IMR-90 (cell line): Measurements from ENCODE around the gene TP53AIP1. TPM values are rescaled to one million over a fixed set of nuclear protein-coding genes. Genes with fewer than 3 reads are reported as not detected.

ENCODE experiments used
- ATAC-seq: fragments of 200-7000 bp; cut with Tn5 transposase; 2 replicates; pipeline ENCODE4 v1.9.1; 2020; ENCODE audit warnings: low read depth, mild to moderate bottlenecking, moderate library complexity
- BruUV-seq: library from RNA; stranded (reverse); fragments of 400-500 nt; replicated peaks from 2 replicates; lab custom pipeline; 2021; lab: Mats Ljungman, UMichigan
- CTCF ChIA-PET: fragments of 300-600 bp; formaldehyde crosslinking; extraction: SDS; loops from one replicate; lab custom pipeline; 2021; ENCODE audit warnings: antibody characterized with exemption; lab: Yijun Ruan, JAX
- POLR2A ChIA-PET: fragments of 300-600 bp; sonication (Branson Sonifier 250); formaldehyde crosslinking; loops from one replicate; lab custom pipeline; 2022; ENCODE audit warnings: antibody characterized with exemption; ENCODE audit not compliant: unreplicated experiment; lab: Charles Lee
- DNase-seq: peaks from one replicate; pipeline ENCODE4 v3.0.0; 2013
- H2AFZ ChIP-seq: replicated peaks from 2 replicates; pipeline ENCODE3; 2013; ENCODE audit warnings: low read length, mild to moderate bottlenecking; ENCODE audit not compliant: poor library complexity
- H2AK5ac ChIP-seq: 2 replicates; pipeline ENCODE4 v1.6.1; 2013; ENCODE audit warnings: low read depth, low read length, inconsistent platforms
- H2AK9ac ChIP-seq: replicated peaks from 2 replicates; pipeline ENCODE3; 2013; ENCODE audit warnings: mild to moderate bottlenecking, low read depth, low read length, moderate library complexity; ENCODE audit not compliant: poor library complexity
- H2BK120ac ChIP-seq: 2 replicates; pipeline ENCODE4 v1.6.1; 2013; ENCODE audit warnings: low read depth, low read length, inconsistent platforms
- H2BK15ac ChIP-seq: 3 replicates; pipeline ENCODE4 v1.6.1; 2013; ENCODE audit warnings: low read depth, low read length, inconsistent platforms
- H2BK20ac ChIP-seq: 2 replicates; pipeline ENCODE4 v1.6.1; 2013; ENCODE audit warnings: low read depth, mild to moderate bottlenecking, inconsistent platforms, low read length, moderate library complexity
- H2BK5ac ChIP-seq: 2 replicates; pipeline ENCODE4 v1.6.1; 2013; ENCODE audit warnings: mild to moderate bottlenecking, low read depth, low read length, inconsistent platforms; ENCODE audit not compliant: poor library complexity, severe bottlenecking
- H3K14ac ChIP-seq: replicated peaks from 2 replicates; pipeline ENCODE4 v1.6.1; 2013; ENCODE audit warnings: low read depth, low read length, inconsistent platforms
- H3K18ac ChIP-seq: 2 replicates; pipeline ENCODE4 v1.6.1; 2013; ENCODE audit warnings: low read depth, low read length, control low read depth
- H3K23ac ChIP-seq: 2 replicates; pipeline ENCODE4 v1.6.1; 2013; ENCODE audit warnings: low read depth, low read length, inconsistent platforms
- H3K27ac ChIP-seq: 2 replicates; pipeline ENCODE4 v1.5.1; 2013; ENCODE audit warnings: mild to moderate bottlenecking, control low read depth, low read length; ENCODE audit not compliant: insufficient read depth
- H3K27me3 ChIP-seq: 2 replicates; pipeline ENCODE4 v1.6.1; 2013; ENCODE audit warnings: low read length; ENCODE audit not compliant: control insufficient read depth, insufficient read depth
- H3K36me3 ChIP-seq: 2 replicates; pipeline ENCODE4 v1.6.1; 2013; ENCODE audit warnings: low read length, mixed read lengths; ENCODE audit not compliant: control insufficient read depth, insufficient read depth
- H3K4ac ChIP-seq: 2 replicates; pipeline ENCODE4 v1.6.1; 2013; ENCODE audit warnings: low read depth, low read length, inconsistent platforms
- H3K4me1 ChIP-seq: 2 replicates; pipeline ENCODE4 v1.6.1; 2013; ENCODE audit warnings: low read length, mixed read lengths; ENCODE audit not compliant: control insufficient read depth, insufficient read depth
- H3K4me2 ChIP-seq: 2 replicates; pipeline ENCODE4 v1.6.1; 2013; ENCODE audit warnings: low read depth, mild to moderate bottlenecking, control low read depth, low read length, moderate library complexity
- H3K4me3 ChIP-seq: 2 replicates; pipeline ENCODE4 v1.5.1; 2013; ENCODE audit warnings: low read depth, mild to moderate bottlenecking, control low read depth, low read length, moderate library complexity; ENCODE audit not compliant: insufficient read depth
- H3K56ac ChIP-seq: 2 replicates; pipeline ENCODE4 v1.6.1; 2013; ENCODE audit warnings: low read length, inconsistent platforms; ENCODE audit not compliant: insufficient read depth; ENCODE audit errors: extremely low read depth
- H3K79me1 ChIP-seq, 2 experiments: 2 replicates each; pipeline ENCODE4 v1.6.1; 2013; ENCODE audit warnings: low read length in 2 of 2, inconsistent platforms in 1 of 2, low read depth in 1 of 2
- H3K9ac ChIP-seq: 2 replicates; pipeline ENCODE4 v1.6.1; 2013; ENCODE audit warnings: low read depth, low read length, control low read depth
- H3K9me1 ChIP-seq: 2 replicates; pipeline ENCODE4 v1.6.1; 2013; ENCODE audit warnings: low read length, inconsistent platforms; ENCODE audit not compliant: insufficient read depth
- H3K9me3 ChIP-seq: 2 replicates; pipeline ENCODE4 v1.6.1; 2013; ENCODE audit warnings: low read length; ENCODE audit not compliant: control insufficient read depth, insufficient read depth
- H4K20me1 ChIP-seq: 2 replicates; pipeline ENCODE4 v1.6.1; 2013; ENCODE audit warnings: low read length, inconsistent platforms; ENCODE audit not compliant: insufficient read depth
- H4K5ac ChIP-seq: 2 replicates; pipeline ENCODE4 v1.6.1; 2013; ENCODE audit warnings: mild to moderate bottlenecking, low read depth, low read length, control low read depth
- H4K8ac ChIP-seq, 2 experiments: 2 replicates each; pipeline ENCODE4 v1.6.1; 2013; ENCODE audit warnings: low read depth in 2 of 2, low read length in 2 of 2, control low read depth in 1 of 2, inconsistent platforms in 1 of 2
- H4K91ac ChIP-seq: 2 replicates; pipeline ENCODE4 v1.6.1; 2013; ENCODE audit warnings: low read depth, low read length, inconsistent platforms; ENCODE audit not compliant: insufficient read depth
- BHLHE40 ChIP-seq: fragments of 150-350 bp; IDR thresholded peaks from 2 replicates; pipeline ENCODE4 v1.6.1; 2016; ENCODE audit warnings: mild to moderate bottlenecking, low read depth, low read length
- CEBPB ChIP-seq: IDR thresholded peaks from 2 replicates; pipeline ENCODE4 v1.6.1; 2012; ENCODE audit warnings: low read depth, low read length, improper control_type of control experiment
- CHD1 ChIP-seq: IDR thresholded peaks from 2 replicates; pipeline ENCODE4 v1.6.1; 2012; ENCODE audit warnings: low read depth, low read length, improper control_type of control experiment
- MAFK ChIP-seq: IDR thresholded peaks from 2 replicates; pipeline ENCODE4 v1.6.1; 2012; ENCODE audit warnings: low read depth, low read length, improper control_type of control experiment
- MAZ ChIP-seq: IDR thresholded peaks from 2 replicates; pipeline ENCODE4 v1.6.1; 2012; ENCODE audit warnings: low read depth, mild to moderate bottlenecking, low read length, improper control_type of control experiment, moderate library complexity, borderline replicate concordance
- NFE2L2 ChIP-seq: fragments of 150-350 bp; IDR thresholded peaks from 2 replicates; pipeline ENCODE4 v1.6.1; 2016; ENCODE audit warnings: low read depth, mild to moderate bottlenecking, low read length
- POLR2A ChIP-seq: IDR thresholded peaks from 2 replicates; pipeline ENCODE4 v1.6.1; 2012; ENCODE audit warnings: mild to moderate bottlenecking, low read depth, low read length
- RAD21 ChIP-seq: IDR thresholded peaks from 2 replicates; pipeline ENCODE4 v1.6.1; 2012; ENCODE audit warnings: low read length, improper control_type of control experiment
- RCOR1 ChIP-seq: IDR thresholded peaks from 2 replicates; pipeline ENCODE4 v1.6.1; 2012; ENCODE audit warnings: mild to moderate bottlenecking, low read length, improper control_type of control experiment; ENCODE audit not compliant: insufficient replicate concordance
- RFX5 ChIP-seq: IDR thresholded peaks from 2 replicates; pipeline ENCODE4 v1.8.0; 2012; ENCODE audit warnings: low read depth, mild to moderate bottlenecking, low read length, moderate library complexity
- SMC3 ChIP-seq: fragments of 150-350 bp; IDR thresholded peaks from 2 replicates; pipeline ENCODE4 v1.6.1; 2016; ENCODE audit warnings: low read depth, mild to moderate bottlenecking, antibody characterized with exemption, low read length, moderate library complexity
- WGBS, 2 experiments: methylation state at CpG; one replicate each; pipeline versions ENCODE4 v1.1.5 to v1.1.7; 2013; ENCODE audit warnings: missing lambda C conversion rate in 2 of 2; ENCODE audit not compliant: insufficient read length in 1 of 2; ENCODE audit errors: extremely low coverage in 2 of 2; 5-methylcytosine and 5-hydroxymethylcytosine counted together
- dilution Hi-C: fragments of 300-500 bp; cut with HindIII; formaldehyde crosslinking; loops from one replicate; pipeline ENCODE4 v1.14.3; 2018; ENCODE audit warnings: low sequenced_read_pairs; ENCODE audit not compliant: unreplicated experiment
- in situ Hi-C: fragments of 300-500 bp; cut with MboI; formaldehyde crosslinking; loops from 3 replicates; pipeline ENCODE4 v1.14.3; 2019; ENCODE audit warnings: low sequenced_read_pairs, inconsistent platforms, mixed read lengths
- intact Hi-C: fragments of 100-400 bp; cut with micrococcal nuclease; formaldehyde crosslinking; loops from 2 replicates; pipeline ENCODE4 v1.10.0; 2022
- polyA plus RNA-seq, 3 experiments: library from polyadenylated mRNA; depleted of rRNA; stranded (reverse); fragments of >200 nt; gene quantifications; 2 replicates each; pipeline ENCODE4 v1.2.3, GENCODE V29; 2012; ENCODE audit warnings: low replicate concordance in 1 of 3
- total RNA-seq: library from RNA; depleted of rRNA; stranded (reverse); fragments of >200 nt; gene quantifications from 2 replicates; pipeline ENCODE4 v1.2.3, GENCODE V29; 2012
- TF ChIP-seq, protein P1 (sequence below): conservative IDR thresholded peaks from 2 replicates; pipeline ENCODE4 v1.5.1; 2012; ENCODE audit warnings: mild to moderate bottlenecking, low read depth, low read length, improper control_type of control experiment
- TF ChIP-seq, protein P2 (sequence below): fragments of 150-350 bp; IDR thresholded peaks from 2 replicates; pipeline ENCODE4 v1.6.1; 2016; ENCODE audit warnings: low read depth, mild to moderate bottlenecking, low read length, moderate library complexity, borderline replicate concordance
- TF ChIP-seq, protein P3 (sequence below): fragments of 150-350 bp; IDR thresholded peaks from 2 replicates; pipeline ENCODE4 v1.6.1; 2017; ENCODE audit warnings: mild to moderate bottlenecking, antibody characterized with exemption, low read length, low read depth

The TP53AIP1 gene
- total and polyA plus RNA-seq, 2 of the 4 experiments (the other 2 are of a cell fraction): not detected

DNA sequence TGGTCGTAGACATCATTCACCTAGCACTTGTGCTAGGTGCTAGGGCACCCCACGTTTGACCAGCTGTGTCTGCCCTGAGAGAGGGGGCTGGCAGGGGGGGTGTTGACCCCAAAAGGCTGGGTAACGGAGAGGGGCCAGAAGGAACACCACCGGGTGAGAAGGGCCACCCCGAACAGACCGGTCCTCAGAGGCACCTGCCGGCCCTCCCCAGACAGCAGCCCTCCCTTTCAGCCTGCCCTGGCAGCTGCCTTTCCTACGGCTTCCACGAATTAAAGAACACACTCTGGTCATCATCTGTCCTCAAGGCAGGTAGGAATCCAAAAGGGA, 52.5 kb downstream of the TP53AIP1 start:
- no peak overlapping the region for H3K9ac ChIP-seq
- intact Hi-C loops: no loop called here

More for the DNA sequence above, 52.5 kb downstream of the TP53AIP1 start:
- Histone ChIP-seq H3K4me2 (peak overlapping the region; percentile 78), H2AFZ (peak overlapping the region; percentile 82), H2BK15ac (no peak overlapping the region), H3K4me3 (peak overlapping the region; percentile 35), H2AK5ac (no peak overlapping the region), H3K27me3 (peaks cover 63% of the 10 kb centered on the region), H4K91ac (no peak overlapping the region), H3K36me3 (no peaks in the 10 kb centered on the region), H4K20me1 (no peaks in the 10 kb centered on the region), H3K14ac (no peak overlapping the region), H4K8ac (no peak overlapping the region), H3K56ac (no peak overlapping the region), H3K79me1 (no peaks in the 10 kb centered on the region), H2BK20ac (no peak overlapping the region), H3K9me3 (no peaks in the 10 kb centered on the region), H3K18ac (no peak overlapping the region), H3K9me1 (no peaks in the 10 kb centered on the region), H4K5ac (no peak overlapping the region), H2BK5ac (no peak overlapping the region), H3K4ac (no peak overlapping the region), H3K23ac (no peak overlapping the region; the same call in 1 of the 2 replicates), H2AK9ac (peak overlapping the region; percentile 29), H2BK120ac (no peak overlapping the region), H3K27ac (no peak overlapping the region), H3K4me1 (0 out of 2 replicates have a peak, but pooled peaks cover 1% of the 10 kb centered on the region)
- in situ Hi-C loops: no loop called here
- WGBS, 2 experiments: 10% methylated on average over 2 of the region's 9 CpGs; no CpG with 5 or more reads in 1 of the 2 experiments
- dilution Hi-C loops: no loop called here
- BruUV-seq: no TSS peak
- ChIA-PET CTCF (interaction anchor here (0.8 to 3.5 kb wide), 2 partner anchors 17 to 66 kb away, joined by 3 to 18 read pairs; no protein-coding TSS in a partner anchor), POLR2A (no interaction called here)
- no peak for DNase-seq
- TF ChIP-seq MAZ: no peak
- TF ChIP-seq NFE2L2: no peak
- TF ChIP-seq MAFK: no peak
- TF ChIP-seq, protein P1, sequence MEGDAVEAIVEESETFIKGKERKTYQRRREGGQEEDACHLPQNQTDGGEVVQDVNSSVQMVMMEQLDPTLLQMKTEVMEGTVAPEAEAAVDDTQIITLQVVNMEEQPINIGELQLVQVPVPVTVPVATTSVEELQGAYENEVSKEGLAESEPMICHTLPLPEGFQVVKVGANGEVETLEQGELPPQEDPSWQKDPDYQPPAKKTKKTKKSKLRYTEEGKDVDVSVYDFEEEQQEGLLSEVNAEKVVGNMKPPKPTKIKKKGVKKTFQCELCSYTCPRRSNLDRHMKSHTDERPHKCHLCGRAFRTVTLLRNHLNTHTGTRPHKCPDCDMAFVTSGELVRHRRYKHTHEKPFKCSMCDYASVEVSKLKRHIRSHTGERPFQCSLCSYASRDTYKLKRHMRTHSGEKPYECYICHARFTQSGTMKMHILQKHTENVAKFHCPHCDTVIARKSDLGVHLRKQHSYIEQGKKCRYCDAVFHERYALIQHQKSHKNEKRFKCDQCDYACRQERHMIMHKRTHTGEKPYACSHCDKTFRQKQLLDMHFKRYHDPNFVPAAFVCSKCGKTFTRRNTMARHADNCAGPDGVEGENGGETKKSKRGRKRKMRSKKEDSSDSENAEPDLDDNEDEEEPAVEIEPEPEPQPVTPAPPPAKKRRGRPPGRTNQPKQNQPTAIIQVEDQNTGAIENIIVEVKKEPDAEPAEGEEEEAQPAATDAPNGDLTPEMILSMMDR: no peak
- no peak for TF ChIP-seq CHD1
- no peak for TF ChIP-seq CEBPB
- no peak for TF ChIP-seq RCOR1
- TF ChIP-seq BHLHE40: no peak
- TF ChIP-seq RAD21: no peak
- TF ChIP-seq SMC3: no peak
- TF ChIP-seq, protein P2, sequence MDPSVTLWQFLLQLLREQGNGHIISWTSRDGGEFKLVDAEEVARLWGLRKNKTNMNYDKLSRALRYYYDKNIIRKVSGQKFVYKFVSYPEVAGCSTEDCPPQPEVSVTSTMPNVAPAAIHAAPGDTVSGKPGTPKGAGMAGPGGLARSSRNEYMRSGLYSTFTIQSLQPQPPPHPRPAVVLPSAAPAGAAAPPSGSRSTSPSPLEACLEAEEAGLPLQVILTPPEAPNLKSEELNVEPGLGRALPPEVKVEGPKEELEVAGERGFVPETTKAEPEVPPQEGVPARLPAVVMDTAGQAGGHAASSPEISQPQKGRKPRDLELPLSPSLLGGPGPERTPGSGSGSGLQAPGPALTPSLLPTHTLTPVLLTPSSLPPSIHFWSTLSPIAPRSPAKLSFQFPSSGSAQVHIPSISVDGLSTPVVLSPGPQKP: no peak
- no peak for TF ChIP-seq RFX5
- TF ChIP-seq, protein P3, sequence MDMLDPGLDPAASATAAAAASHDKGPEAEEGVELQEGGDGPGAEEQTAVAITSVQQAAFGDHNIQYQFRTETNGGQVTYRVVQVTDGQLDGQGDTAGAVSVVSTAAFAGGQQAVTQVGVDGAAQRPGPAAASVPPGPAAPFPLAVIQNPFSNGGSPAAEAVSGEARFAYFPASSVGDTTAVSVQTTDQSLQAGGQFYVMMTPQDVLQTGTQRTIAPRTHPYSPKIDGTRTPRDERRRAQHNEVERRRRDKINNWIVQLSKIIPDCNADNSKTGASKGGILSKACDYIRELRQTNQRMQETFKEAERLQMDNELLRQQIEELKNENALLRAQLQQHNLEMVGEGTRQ: no peak
- TF ChIP-seq POLR2A: no peak
- ATAC-seq: no peak
